ENCODE measurements around the gene C12orf54. TPM values are rescaled to one million over a fixed set of nuclear protein-coding genes. Genes with fewer than 3 reads are reported as not detected.
"Not testable (repeated sequence)": the region's sequence is repeated elsewhere in the genome, so short reads cannot be mapped to it uniquely, and the experiment has no call there.

C12orf54 gene
- total RNA-seq, 4 donors from 2014 or later, result 0.95 TPM; not detected in 3

- TF ChIP-seq EP300 (IDR thresholded peaks at IDR 0.05; ENCODE audit: low read depth) (no peak), POLR2AphosphoS5 (IDR thresholded peaks at IDR 0.05) (no peak), CTCF (IDR thresholded peaks at IDR 0.05) (no peak), POLR2A (IDR thresholded peaks at IDR 0.05) (no peak)
- no peaks in the 10 kb centered on the region for H3K36me3 ChIP-seq
- WGBS, 2 donors (ENCODE audit: low coverage in 1 of 2), result 86 to 90% methylated on average over 1 to 3 of the region's 3 CpGs
- no peaks in the 10 kb centered on the region for H3K9me3 ChIP-seq
- in situ Hi-C loops (cut with MboI; ENCODE audit: low pct_ligation_motif_present in 1 of 4, low pct_unique_long_range_greater_than_20kb in 1 of 4, low sequenced_read_pairs in 3 of 4), result no loop called here
- no peak overlapping the region for H3K27ac ChIP-seq
- no peak for DNase-seq
- intact Hi-C loops (cut with DNase I; ENCODE audit: low total_unique reads), result no loop called here
- no peaks in the 10 kb centered on the region for H3K27me3 ChIP-seq
- no peaks in the 10 kb centered on the region for H3K4me1 ChIP-seq
- no peak overlapping the region for H3K4me3 ChIP-seq
These were observed 632 bp downstream of the C12orf54 start for GRCh38 chr12:48482930-48483329.

- Histone ChIP-seq H3K36me3 (no peaks in the 10 kb centered on the region), H3K4me3 (no peak overlapping the region), H3K4me1 (no peaks in the 10 kb centered on the region), H3K9me3 (no peaks in the 10 kb centered on the region), H3K27ac (no peak overlapping the region), H3K27me3 (no peaks in the 10 kb centered on the region)
- intact Hi-C loops (cut with DNase I; ENCODE audit: low total_unique reads) (no loop called here), in situ Hi-C loops (cut with MboI; ENCODE audit: low pct_ligation_motif_present in 1 of 4, low pct_unique_long_range_greater_than_20kb in 1 of 4, low sequenced_read_pairs in 3 of 4) (no loop called here)
- 40 to 73% methylated on average over 1 to 2 of the region's 2 CpGs for WGBS, 2 donors (ENCODE audit: low coverage in 1 of 2)
- TF ChIP-seq EP300 (IDR thresholded peaks at IDR 0.05; ENCODE audit: low read depth) (no peak), POLR2AphosphoS5 (IDR thresholded peaks at IDR 0.05) (no peak), CTCF (IDR thresholded peaks at IDR 0.05) (no peak), POLR2A (IDR thresholded peaks at IDR 0.05) (no peak)
- DNase-seq, result no peak
These were observed 4.0 kb downstream of the C12orf54 start for GRCh38 chr12:48486261-48486660.

GRCh38 chr12:48486679-48487078, 4.4 kb downstream of the C12orf54 start:
- WGBS, 2 donors (ENCODE audit: low coverage in 1 of 2), result 49 to 67% methylated on average over 5 of the region's 5 CpGs
- intact Hi-C loops (cut with DNase I; ENCODE audit: low total_unique reads), result no loop called here
- no peak overlapping the region for H3K27ac ChIP-seq
- in situ Hi-C loops (cut with MboI; ENCODE audit: low pct_ligation_motif_present in 1 of 4, low pct_unique_long_range_greater_than_20kb in 1 of 4, low sequenced_read_pairs in 3 of 4), result no loop called here
- no peaks in the 10 kb centered on the region for H3K9me3 ChIP-seq
- no peaks in the 10 kb centered on the region for H3K36me3 ChIP-seq
- H3K4me1 ChIP-seq, result no peaks in the 10 kb centered on the region
- no peaks in the 10 kb centered on the region for H3K27me3 ChIP-seq
- no peak for DNase-seq
- TF ChIP-seq EP300 (IDR thresholded peaks at IDR 0.05; ENCODE audit: low read depth) (no peak), CTCF (IDR thresholded peaks at IDR 0.05) (no peak), POLR2A (IDR thresholded peaks at IDR 0.05) (no peak), POLR2AphosphoS5 (IDR thresholded peaks at IDR 0.05) (no peak)
- H3K4me3 ChIP-seq, result no peak overlapping the region

GRCh38 chr12:48489012-48489411, 6.7 kb downstream of the C12orf54 start:
- H3K27ac ChIP-seq, result no peak overlapping the region
- intact Hi-C loops (cut with DNase I; ENCODE audit: low total_unique reads), result no loop called here

GRCh38 chr12:48489456-48489855, 7.2 kb downstream of the C12orf54 start:
- 77 to 85% methylated on average over 5 to 7 of the region's 7 CpGs for WGBS, 2 donors (ENCODE audit: low coverage in 1 of 2)
- DNase-seq; H3K4me3 ChIP-seq; in situ Hi-C loops (cut with MboI; ENCODE audit: low pct_ligation_motif_present in 1 of 4, low pct_unique_long_range_greater_than_20kb in 1 of 4, low sequenced_read_pairs in 3 of 4); H3K36me3 ChIP-seq; H3K4me1 ChIP-seq; H3K27ac ChIP-seq; H3K27me3 ChIP-seq; intact Hi-C loops (cut with DNase I; ENCODE audit: low total_unique reads); H3K9me3 ChIP-seq: not testable (repeated sequence)

More at GRCh38 chr12:48489012-48489411, 6.7 kb downstream of the C12orf54 start:
- no peaks in the 10 kb centered on the region for H3K9me3 ChIP-seq
- WGBS, 2 donors (ENCODE audit: low coverage in 1 of 2), result 37 to 43% methylated on average over 2 of the region's 2 CpGs
- H3K36me3 ChIP-seq, result no peaks in the 10 kb centered on the region
- no peaks in the 10 kb centered on the region for H3K27me3 ChIP-seq
- no peaks in the 10 kb centered on the region for H3K4me1 ChIP-seq
- in situ Hi-C loops (cut with MboI; ENCODE audit: low pct_ligation_motif_present in 1 of 4, low pct_unique_long_range_greater_than_20kb in 1 of 4, low sequenced_read_pairs in 3 of 4), result no loop called here
- TF ChIP-seq CTCF (IDR thresholded peaks at IDR 0.05), result no peak
- no peak for TF ChIP-seq EP300 (IDR thresholded peaks at IDR 0.05; ENCODE audit: low read depth)
- TF ChIP-seq POLR2AphosphoS5 (IDR thresholded peaks at IDR 0.05), result no peak
- TF ChIP-seq POLR2A (IDR thresholded peaks at IDR 0.05), result no peak
- no peak overlapping the region for H3K4me3 ChIP-seq
- DNase-seq, result no peak

- DNase-seq; H3K27me3 ChIP-seq; in situ Hi-C loops (cut with MboI; ENCODE audit: low pct_ligation_motif_present in 1 of 4, low pct_unique_long_range_greater_than_20kb in 1 of 4, low sequenced_read_pairs in 3 of 4); H3K27ac ChIP-seq; intact Hi-C loops (cut with DNase I; ENCODE audit: low total_unique reads); H3K4me1 ChIP-seq; H3K9me3 ChIP-seq; H3K4me3 ChIP-seq; H3K36me3 ChIP-seq: not testable (repeated sequence)
- WGBS, 2 donors (ENCODE audit: low coverage in 1 of 2), result no CpG with 5 or more reads among the region's 32 CpGs
These were observed 18.0 kb downstream of the C12orf54 start for GRCh38 chr12:48500281-48500680.

GRCh38 chr12:48506836-48507235, 24.5 kb downstream of the C12orf54 start:
- H3K4me3 ChIP-seq; DNase-seq; H3K27ac ChIP-seq; H3K27me3 ChIP-seq; in situ Hi-C loops (cut with MboI; ENCODE audit: low pct_ligation_motif_present in 1 of 4, low pct_unique_long_range_greater_than_20kb in 1 of 4, low sequenced_read_pairs in 3 of 4); intact Hi-C loops (cut with DNase I; ENCODE audit: low total_unique reads); H3K9me3 ChIP-seq; H3K36me3 ChIP-seq; H3K4me1 ChIP-seq: not testable (repeated sequence)
- 75 to 79% methylated on average over 2 of the region's 2 CpGs for WGBS, 2 donors (ENCODE audit: low coverage in 1 of 2)

Data from transverse colon (tissue), 4 donors.